GM21786 (cell line): ENCODE measurements around the gene FZD10.

Experiments used
- ATAC-seq: cut with Tn5 transposase; IDR thresholded peaks from one replicate; pipeline ENCODE4 v1.9.1; 2021; ENCODE audit not compliant: unreplicated experiment

Gene FZD10

GRCh38 chr12:130178282-130178681 lies 16.0 kb downstream of the FZD10 start:
- ATAC-seq, result no peak

GRCh38 chr12:130179191-130179590 lies 16.9 kb downstream of the FZD10 start:
- no peak for ATAC-seq

- ATAC-seq, result no peak
Measured at GRCh38 chr12:130179621-130180020, 17.4 kb downstream of the FZD10 start.

- no peak for ATAC-seq
Measured at GRCh38 chr12:130181211-130181610, 18.9 kb downstream of the FZD10 start.

- ATAC-seq, result no peak
Measured at GRCh38 chr12:130183585-130184370, 21.5 kb downstream of the FZD10 start.

- no peak for ATAC-seq
Measured at GRCh38 chr12:130184404-130185090, 22.3 kb downstream of the FZD10 start.

GRCh38 chr12:130185455-130186391 lies 23.5 kb downstream of the FZD10 start:
- ATAC-seq, result no peak

- ATAC-seq, result no peak
Measured at GRCh38 chr12:130186651-130187268, 24.5 kb downstream of the FZD10 start.

GRCh38 chr12:130192642-130193345 lies 30.5 kb downstream of the FZD10 start:
- no peak for ATAC-seq

GRCh38 chr12:130194154-130194553 lies 31.9 kb downstream of the FZD10 start:
- no peak for ATAC-seq

- no peak for ATAC-seq
Measured at GRCh38 chr12:130195369-130195768, 33.1 kb downstream of the FZD10 start.

- ATAC-seq, result no peak
Measured at GRCh38 chr12:130195776-130196175, 33.5 kb downstream of the FZD10 start.

- no peak for ATAC-seq
Measured at GRCh38 chr12:130196827-130197226, 34.6 kb downstream of the FZD10 start.

- no peak for ATAC-seq
Measured at GRCh38 chr12:130198026-130198662, 35.9 kb downstream of the FZD10 start.

- no peak for ATAC-seq
Measured at GRCh38 chr12:130198663-130199060, 36.4 kb downstream of the FZD10 start.

GRCh38 chr12:130199581-130200390 lies 37.5 kb downstream of the FZD10 start:
- ATAC-seq, result no peak

- ATAC-seq, result no peak
Measured at GRCh38 chr12:130200445-130200844, 38.2 kb downstream of the FZD10 start.

- no peak for ATAC-seq
Measured at GRCh38 chr12:130201037-130201436, 38.8 kb downstream of the FZD10 start.

- no peak for ATAC-seq
Measured at GRCh38 chr12:130202201-130202600, 39.9 kb downstream of the FZD10 start.
